Small intestine (tissue), 7 donors: Measurements from ENCODE around the gene C17orf107. TPM values are rescaled to one million over a fixed set of nuclear protein-coding genes. Genes with fewer than 3 reads are reported as not detected.

ENCODE experiments used
- DNase-seq, 2 donors: peaks; one replicate each; pipeline versions ENCODE4 v3.0.0 to v3.0.0-alpha.2; 2013
- FAIRE-seq: peaks from 2 replicates; lab custom pipeline; 2012; peaks lifted over from hg19 to GRCh38; lab: Jason Lieb, UNC
- H3K27ac ChIP-seq, 3 donors: one replicate each; pipeline ENCODE4 v1.5.1; 2013; ENCODE audit warnings: low read length in 2 of 3, mild to moderate bottlenecking in 2 of 3, control low read depth in 1 of 3, inconsistent platforms in 1 of 3, low read depth in 1 of 3, moderate library complexity in 1 of 3
- H3K27me3 ChIP-seq, 3 donors: one replicate each; pipeline ENCODE4 v1.6.1; 2013; ENCODE audit warnings: low read length in 3 of 3, inconsistent platforms in 1 of 3; ENCODE audit not compliant: control insufficient read depth in 3 of 3, insufficient read depth in 3 of 3
- H3K36me3 ChIP-seq, 3 donors: one replicate each; pipeline ENCODE4 v1.6.1; 2013; ENCODE audit warnings: low read length in 3 of 3, inconsistent platforms in 1 of 3, low read depth in 1 of 3, mild to moderate bottlenecking in 1 of 3, moderate library complexity in 1 of 3; ENCODE audit not compliant: control insufficient read depth in 3 of 3, insufficient read depth in 2 of 3
- H3K4me1 ChIP-seq, 3 donors: one replicate each; pipeline ENCODE4 v1.6.1; 2013; ENCODE audit warnings: low read length in 2 of 3, inconsistent platforms in 1 of 3, low read depth in 1 of 3, mild to moderate bottlenecking in 1 of 3, moderate library complexity in 1 of 3; ENCODE audit not compliant: control insufficient read depth in 3 of 3, insufficient read depth in 2 of 3
- H3K4me3 ChIP-seq, 3 donors: one replicate each; pipeline ENCODE4 v1.5.1; 2013; ENCODE audit warnings: low read length in 3 of 3, control low read depth in 1 of 3, inconsistent platforms in 1 of 3, low read depth in 1 of 3, mild to moderate bottlenecking in 1 of 3, moderate library complexity in 1 of 3
- H3K9me3 ChIP-seq, 2 donors: one replicate each; pipeline ENCODE4 v1.6.1; 2013; ENCODE audit warnings: low read depth in 1 of 2, low read length in 1 of 2; ENCODE audit not compliant: control insufficient read depth in 2 of 2, insufficient read depth in 1 of 2
- WGBS, 3 donors: extraction: QIAGEN DNeasy Blood & Tissue Kit; methylation state at CpG; one replicate each; pipeline ENCODE4 v1.1.7; 2013; 5-methylcytosine and 5-hydroxymethylcytosine counted together
- polyA plus RNA-seq, 4 donors: library from polyadenylated mRNA; stranded (reverse) in 3 of 4; unstranded in 1 of 4; fragments of 200-250 nt in 3 of 4; fragments of 120-200 nt in 1 of 4; gene quantifications; one replicate each; pipeline versions ENCODE4 v1.2.1 to v1.2.3, GENCODE V29; 2013
- donor health status: healthy with polysubstance abuse.
- donor health status: control.
- donor health status: control.
- donor health status: Bipolar disorder and iron deficiency.
- donor health status: healthy.

C17orf107 gene
- polyA plus RNA-seq, 4 donors = 0.45 to 2.2 (median 1.2) TPM

- H3K4me1 ChIP-seq = peaks cover 3 to 27% (median 12%) of the 10 kb centered on the region in 3 donors
Measured at GRCh38 chr17:4938069-4938491, 38.7 kb downstream of the C17orf107 start.

GRCh38 chr17:4938688-4939545, 39.6 kb downstream of the C17orf107 start:
- H3K4me3 ChIP-seq = peak overlapping the region; percentile 64 to 97 (median 92)
- H3K27me3 ChIP-seq = no peaks in the 10 kb centered on the region
- H3K4me1 ChIP-seq = peaks cover 4 to 26% (median 11%) of the 10 kb centered on the region in 3 donors
- 23 to 56% (median 41%) methylated on average over 18 to 19 of the region's 19 CpGs for WGBS, 3 donors
- H3K27ac ChIP-seq = peak overlapping the region; percentile 87 to 96 (median 93)
- peak; percentile 19 to 29 for DNase-seq
- no peaks in the 10 kb centered on the region for H3K9me3 ChIP-seq
- H3K36me3 ChIP-seq = peaks cover 2 to 60% (median 12%) of the 10 kb centered on the region in 3 donors
- FAIRE-seq = no peak

More at GRCh38 chr17:4938069-4938491, 38.7 kb downstream of the C17orf107 start:
- Histone ChIP-seq H3K4me3 (peak overlapping the region in 1 of 3 donors; percentile 92), H3K27ac (no peak overlapping the region), H3K27me3 (no peaks in the 10 kb centered on the region), H3K9me3 (no peaks in the 10 kb centered on the region), H3K36me3 (peaks cover 2 to 53% (median 8%) of the 10 kb centered on the region in 3 donors)
- 91 to 97% (median 95%) methylated on average over 11 of the region's 11 CpGs for WGBS, 3 donors
- no peak for DNase-seq
- FAIRE-seq = no peak

GRCh38 chr17:4939546-4939795, 40.1 kb downstream of the C17orf107 start:
- FAIRE-seq (no peak), DNase-seq (no peak)
- Histone ChIP-seq H3K4me1 (peaks cover 4 to 22% (median 9%) of the 10 kb centered on the region in 3 donors), H3K27ac (peak overlapping the region; percentile 87 to 96 (median 93)), H3K9me3 (no peaks in the 10 kb centered on the region), H3K36me3 (peaks cover 2 to 65% (median 15%) of the 10 kb centered on the region in 3 donors), H3K4me3 (peak overlapping the region; percentile 64 to 97 (median 92)), H3K27me3 (no peaks in the 10 kb centered on the region)
- WGBS, 3 donors = 0 to 1% (median 0%) methylated on average over 9 to 16 of the region's 16 CpGs

GRCh38 chr17:4939796-4940554, 40.6 kb downstream of the C17orf107 start, which contains the start of the genes RNF167 and SLC25A11:
TSS of gene RNF167 (plus strand) at chr17:4940268. CDS start at chr17:4940910, 642 bp downstream.
TSS of gene SLC25A11 (minus strand) at chr17:4940046. CDS start at chr17:4939910, 136 bp downstream.
- no peaks in the 10 kb centered on the region for H3K9me3 ChIP-seq
- DNase-seq (peak; percentile 99 to 100), FAIRE-seq (no peak)
- peak within 1 kb of the TSS; percentile 87 to 96 (median 93) for H3K27ac ChIP-seq
- H3K36me3 ChIP-seq = peaks cover 2 to 70% (median 20%) of the 10 kb centered on the region in 3 donors
- H3K4me1 ChIP-seq = peaks cover 7 to 25% (median 8%) of the 10 kb centered on the region in 3 donors
- H3K4me3 ChIP-seq = peak within 1 kb of the TSS; percentile 64 to 97 (median 92)
- 0% methylated on average over 64 to 72 of the region's 72 CpGs for WGBS, 3 donors
- no peaks in the 10 kb centered on the region for H3K27me3 ChIP-seq

- peak overlapping the region; percentile 62 to 97 (median 62) for H3K4me3 ChIP-seq
- no peaks in the 10 kb centered on the region for H3K9me3 ChIP-seq
- peaks cover 7 to 33% (median 11%) of the 10 kb centered on the region in 3 donors for H3K4me1 ChIP-seq
- DNase-seq = peak in 1 of 2 donors; percentile 40
- peaks cover 2 to 70% (median 22%) of the 10 kb centered on the region in 3 donors for H3K36me3 ChIP-seq
- no peaks in the 10 kb centered on the region for H3K27me3 ChIP-seq
- no peak for FAIRE-seq
- H3K27ac ChIP-seq = peak overlapping the region; percentile 87 to 96 (median 93)
- 0 to 1% (median 0%) methylated on average over 29 of the region's 29 CpGs for WGBS, 3 donors
Measured at GRCh38 chr17:4940555-4941318, 41.4 kb downstream of the C17orf107 start.

- Histone ChIP-seq H3K27ac (peak overlapping the region; percentile 87 to 96 (median 93)), H3K9me3 (no peaks in the 10 kb centered on the region), H3K36me3 (peaks cover 2 to 68% (median 26%) of the 10 kb centered on the region in 3 donors), H3K4me3 (peak overlapping the region; percentile 62 to 97 (median 62)), H3K27me3 (no peaks in the 10 kb centered on the region), H3K4me1 (peaks cover 7 to 38% (median 15%) of the 10 kb centered on the region in 3 donors)
- FAIRE-seq = no peak
- 14 to 39% (median 18%) methylated on average over 4 of the region's 4 CpGs for WGBS, 3 donors
- DNase-seq = no peak
Measured at GRCh38 chr17:4941319-4941610, 41.9 kb downstream of the C17orf107 start.

- H3K4me1 ChIP-seq = peaks cover 7 to 43% (median 17%) of the 10 kb centered on the region in 3 donors
- no peaks in the 10 kb centered on the region for H3K27me3 ChIP-seq
- H3K27ac ChIP-seq = peak overlapping the region in 2 of 3 donors; percentile 4 to 13
- no peaks in the 10 kb centered on the region for H3K9me3 ChIP-seq
- peaks cover 0 to 60% (median 24%) of the 10 kb centered on the region in 3 donors for H3K36me3 ChIP-seq
- FAIRE-seq (no peak), DNase-seq (no peak)
- WGBS, 3 donors = 76 to 79% (median 79%) methylated on average over 13 of the region's 13 CpGs
- H3K4me3 ChIP-seq = no peak overlapping the region
Measured at GRCh38 chr17:4942760-4943508, 43.6 kb downstream of the C17orf107 start.
